HEK293T (cell line): Measurements from ENCODE around the gene RPRD1A.

Experiments
- CTCF ChIA-PET: fragments of 350-600 bp; formaldehyde crosslinking; extraction: SDS; loops from one replicate; lab custom pipeline; 2021; ENCODE audit warnings: antibody characterized with exemption, inconsistent platforms; lab: Yijun Ruan, JAX
- POLR2A ChIA-PET: fragments of 350-600 bp; formaldehyde crosslinking; extraction: SDS; loops from one replicate; lab custom pipeline; 2020; ENCODE audit warnings: antibody characterized with exemption, inconsistent platforms; lab: Yijun Ruan, JAX
- DNase-seq: peaks from one replicate; pipeline ENCODE4 v3.0.0; 2012; ENCODE audit warnings: mixed read lengths; ENCODE audit errors: extremely low spot score
- ARNT ChIP-seq: fragments of 450-650 bp; IDR thresholded peaks from 2 replicates; pipeline ENCODE4 v1.6.1; 2017; ENCODE audit warnings: mild to moderate bottlenecking
- BHLHE40 ChIP-seq: fragments of 450-650 bp; IDR thresholded peaks from 2 replicates; pipeline ENCODE4 v1.6.1; 2016; ENCODE audit warnings: mild to moderate bottlenecking, moderate library complexity, borderline replicate concordance
- CTBP1 ChIP-seq: fragments of 450-650 bp; IDR thresholded peaks from 2 replicates; pipeline ENCODE4 v1.6.1; 2016; ENCODE audit warnings: borderline replicate concordance
- ELF4 ChIP-seq: fragments of 450-650 bp; IDR thresholded peaks from 2 replicates; pipeline ENCODE4 v1.6.1; 2017; ENCODE audit warnings: antibody characterized with exemption
- FOXA1 ChIP-seq: fragments of 450-650 bp; IDR thresholded peaks from 2 replicates; pipeline ENCODE4 v1.6.1; 2016; ENCODE audit warnings: mild to moderate bottlenecking
- FOXK2 ChIP-seq: fragments of 450-650 bp; IDR thresholded peaks from 2 replicates; pipeline ENCODE4 v1.6.1; 2016; ENCODE audit warnings: mild to moderate bottlenecking
- FOXM1 ChIP-seq: fragments of 450-650 bp; IDR thresholded peaks from 2 replicates; pipeline ENCODE4 v1.6.1; 2017; ENCODE audit warnings: mild to moderate bottlenecking, borderline replicate concordance
- HDGF ChIP-seq: fragments of 450-650 bp; IDR thresholded peaks from 2 replicates; pipeline ENCODE4 v1.6.1; 2017; ENCODE audit warnings: antibody characterized with exemption, borderline replicate concordance
- L3MBTL2 ChIP-seq: fragments of 450-650 bp; conservative IDR thresholded peaks from 2 replicates; pipeline ENCODE4 v1.6.1; 2016; ENCODE audit warnings: mild to moderate bottlenecking
- LEF1 ChIP-seq: fragments of 450-650 bp; IDR thresholded peaks from 2 replicates; pipeline ENCODE4 v1.6.1; 2017; ENCODE audit warnings: mild to moderate bottlenecking, borderline replicate concordance
- NFRKB ChIP-seq: fragments of 450-650 bp; IDR thresholded peaks from 2 replicates; pipeline ENCODE4 v1.6.1; 2016; ENCODE audit warnings: mild to moderate bottlenecking, moderate library complexity
- SP1 ChIP-seq: fragments of 450-650 bp; IDR thresholded peaks from 2 replicates; pipeline ENCODE4 v1.6.1; 2017
- SUZ12 ChIP-seq: fragments of 450-650 bp; IDR thresholded peaks from 2 replicates; pipeline ENCODE4 v1.6.1; 2016; ENCODE audit warnings: mild to moderate bottlenecking
- TARDBP ChIP-seq: fragments of 450-650 bp; IDR thresholded peaks from 2 replicates; pipeline ENCODE4 v1.6.1; 2016
- ZNF384 ChIP-seq: fragments of 450-650 bp; IDR thresholded peaks from 2 replicates; pipeline ENCODE4 v1.6.1; 2016
- TF ChIP-seq, protein P1 (sequence below): fragments of 450-650 bp; IDR thresholded peaks from 2 replicates; pipeline ENCODE4 v1.6.1; 2016

RPRD1A gene

DNA sequence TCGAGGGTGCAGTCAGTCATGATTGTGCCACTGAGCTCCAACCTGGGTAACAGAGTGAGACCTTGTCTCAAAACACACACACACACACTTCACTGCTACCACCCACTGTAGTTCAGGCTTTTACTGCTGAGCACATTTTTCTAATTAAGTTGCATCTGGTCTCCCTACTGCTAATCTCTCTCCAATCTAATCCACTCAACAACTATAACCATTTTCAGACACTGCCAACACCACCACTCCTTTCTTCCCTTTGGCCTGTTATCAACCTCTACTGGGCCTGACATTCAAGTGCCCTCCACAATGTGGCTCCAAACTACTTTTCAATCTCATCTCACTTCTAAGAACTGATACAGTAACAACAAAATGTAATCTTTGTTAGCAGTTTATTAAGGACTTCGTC lies 50.1 kb downstream of the RPRD1A start:
- no peak for TF ChIP-seq ARNT
- TF ChIP-seq L3MBTL2, result no peak
- no peak for TF ChIP-seq LEF1
- TF ChIP-seq CTBP1, result no peak
- no peak for TF ChIP-seq FOXM1
- CTCF ChIA-PET, result interaction anchor here (0.7 to 3.1 kb wide), 13 partner anchors 8 to 268 kb away, joined by 3 to 13 read pairs (median 4); no protein-coding TSS in a partner anchor
- no peak for DNase-seq
- POLR2A ChIA-PET, result interaction anchor here (0.6 to 1.0 kb wide), 3 partner anchors 45 to 112 kb away, joined by 3 to 5 read pairs (median 3); partner anchors contain the start of genes ELP2, RMP24, RPRD1A and SLC39A6

DNA sequence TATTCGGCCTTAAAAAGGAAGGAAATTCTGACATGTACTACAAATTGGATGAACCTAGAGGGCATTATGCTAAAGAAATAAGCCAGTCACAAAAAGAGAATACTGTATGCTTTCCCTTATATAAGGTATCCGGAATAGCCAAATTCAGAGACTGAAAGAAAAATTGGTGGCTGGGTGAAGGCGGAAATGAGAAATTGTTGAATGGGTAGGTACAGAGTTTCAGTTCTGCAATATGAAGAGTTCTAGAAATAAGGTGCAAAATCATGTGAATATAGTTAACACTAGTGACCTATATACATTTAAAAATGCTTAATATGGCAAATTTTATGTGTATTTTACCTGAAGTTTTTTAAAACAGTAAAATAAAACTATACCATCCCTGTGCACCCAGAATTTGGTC lies 51.7 kb downstream of the RPRD1A start:
- ChIA-PET POLR2A (no interaction called here), CTCF (no interaction called here)
- no peak for TF ChIP-seq ARNT
- TF ChIP-seq FOXK2, result no peak
- TF ChIP-seq SUZ12, result no peak
- TF ChIP-seq, protein P1, sequence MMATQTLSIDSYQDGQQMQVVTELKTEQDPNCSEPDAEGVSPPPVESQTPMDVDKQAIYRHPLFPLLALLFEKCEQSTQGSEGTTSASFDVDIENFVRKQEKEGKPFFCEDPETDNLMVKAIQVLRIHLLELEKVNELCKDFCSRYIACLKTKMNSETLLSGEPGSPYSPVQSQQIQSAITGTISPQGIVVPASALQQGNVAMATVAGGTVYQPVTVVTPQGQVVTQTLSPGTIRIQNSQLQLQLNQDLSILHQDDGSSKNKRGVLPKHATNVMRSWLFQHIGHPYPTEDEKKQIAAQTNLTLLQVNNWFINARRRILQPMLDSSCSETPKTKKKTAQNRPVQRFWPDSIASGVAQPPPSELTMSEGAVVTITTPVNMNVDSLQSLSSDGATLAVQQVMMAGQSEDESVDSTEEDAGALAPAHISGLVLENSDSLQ, result no peak
- no peak for TF ChIP-seq ELF4
- DNase-seq, result no peak

DNA sequence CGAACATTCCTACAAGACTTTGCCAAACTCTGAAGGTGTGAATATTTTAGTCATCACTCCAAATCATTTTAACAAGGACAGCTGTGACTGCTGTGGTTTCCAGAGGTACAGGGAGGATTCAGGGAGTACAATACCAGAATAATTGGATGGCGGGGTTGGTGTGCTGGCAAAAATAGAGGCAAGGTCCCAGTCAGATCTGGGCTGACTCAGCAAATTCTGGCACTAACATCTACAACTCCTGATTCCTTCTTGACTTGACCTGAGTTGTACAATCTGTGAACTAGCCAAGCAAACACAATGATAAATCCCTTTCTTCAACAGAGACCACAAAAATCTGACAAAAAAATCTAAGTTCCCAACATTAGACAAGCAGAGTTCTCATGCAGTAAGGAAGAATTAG lies 54.5 kb downstream of the RPRD1A start:
- POLR2A ChIA-PET, result no interaction called here
- DNase-seq, result no peak
- CTCF ChIA-PET, result interaction anchor here (0.6 kb wide), 1 partner anchor 272 kb away, joined by 3 read pairs; no protein-coding TSS in a partner anchor
- no peak for TF ChIP-seq ARNT
- TF ChIP-seq TARDBP, result no peak
- no peak for TF ChIP-seq ELF4
- TF ChIP-seq SP1, result no peak

DNA sequence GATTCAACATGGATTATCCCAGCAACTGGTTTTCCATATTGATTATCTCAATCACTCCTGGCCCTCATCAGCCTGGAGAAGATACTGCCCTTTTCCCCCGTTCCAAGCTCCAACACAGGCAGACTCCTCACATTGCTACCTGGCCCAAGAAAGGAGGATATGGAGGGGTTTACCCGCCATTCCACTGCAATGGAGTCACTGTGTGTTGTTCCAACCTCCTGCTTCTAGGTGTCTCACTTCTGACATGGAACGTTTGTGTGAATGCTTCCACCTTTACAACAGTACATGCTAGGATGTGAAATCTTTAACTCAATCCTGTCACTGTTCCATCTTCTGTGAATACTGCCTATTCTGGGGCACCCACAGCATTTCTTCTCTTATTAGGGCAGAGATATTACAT lies 58.1 kb downstream of the RPRD1A start:
- CTCF ChIA-PET, result interaction anchor here (1.2 kb wide), 1 partner anchor 8 kb away, joined by 6 read pairs; no protein-coding TSS in a partner anchor
- POLR2A ChIA-PET, result no interaction called here
- TF ChIP-seq ZNF384 (no peak), ELF4 (no peak), FOXM1 (no peak), HDGF (no peak), LEF1 (no peak), BHLHE40 (no peak), NFRKB (no peak), FOXA1 (no peak), ARNT (no peak), TARDBP (no peak), FOXK2 (no peak), L3MBTL2 (no peak), CTBP1 (no peak), SP1 (no peak), SUZ12 (no peak)
- TF ChIP-seq, protein P1, result no peak
- DNase-seq, result no peak

DNA sequence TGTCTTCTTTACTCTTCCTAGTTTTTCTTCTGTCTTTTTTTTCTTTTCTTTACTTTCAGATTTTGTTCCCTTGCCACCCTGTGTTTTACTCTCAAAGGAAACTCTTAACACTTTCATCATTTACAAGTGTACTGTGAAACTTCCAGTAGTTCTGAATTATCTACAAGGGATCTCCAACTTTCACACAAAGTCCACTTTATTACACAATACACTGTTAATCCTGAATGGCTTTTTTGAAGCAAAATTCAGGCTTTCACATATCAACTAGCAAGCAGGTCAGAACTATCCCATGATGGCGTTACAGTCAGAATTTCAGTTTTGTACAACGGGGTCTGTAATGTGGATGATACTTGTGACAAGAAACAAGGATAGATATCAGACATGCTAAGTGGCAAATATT lies 60.4 kb downstream of the RPRD1A start:
- TF ChIP-seq HDGF (no peak), FOXM1 (no peak), BHLHE40 (no peak)
- CTCF ChIA-PET, result no interaction called here
- no peak for DNase-seq
- POLR2A ChIA-PET, result interaction anchor here (1.4 kb wide), 1 partner anchor 35 kb away, joined by 4 read pairs; the partner anchor contains the start of gene RMP24

DNA sequence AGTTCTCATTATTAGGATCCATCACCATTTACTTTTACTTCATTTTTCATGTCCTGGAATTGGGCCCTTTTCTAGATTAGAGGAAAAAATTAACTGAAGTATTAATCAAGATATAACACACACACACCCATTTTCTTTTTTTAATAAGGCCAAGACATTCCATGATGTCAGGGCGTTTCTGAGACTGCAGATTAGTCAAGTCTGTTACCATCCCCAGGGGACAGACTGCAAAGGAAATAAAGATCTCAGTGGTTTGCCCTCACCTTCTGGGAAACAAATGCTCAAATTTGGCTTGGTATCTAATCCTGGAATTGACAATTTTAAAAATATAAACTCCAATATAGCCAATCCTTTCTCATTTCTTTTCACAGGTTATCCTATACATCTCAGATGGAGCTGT lies 67.4 kb downstream of the RPRD1A start:
- TF ChIP-seq FOXM1, result no peak
- no peak for TF ChIP-seq SUZ12
- no peak for TF ChIP-seq CTBP1
- no peak for TF ChIP-seq ELF4
- TF ChIP-seq NFRKB, result no peak
- no peak for TF ChIP-seq FOXK2
- TF ChIP-seq BHLHE40, result no peak
- TF ChIP-seq HDGF, result no peak
- no peak for TF ChIP-seq LEF1
- no peak for TF ChIP-seq ARNT
- TF ChIP-seq SP1, result no peak
- TF ChIP-seq FOXA1, result no peak
- TF ChIP-seq L3MBTL2, result no peak
- DNase-seq, result no peak
- ChIA-PET CTCF (no interaction called here), POLR2A (no interaction called here)

DNA sequence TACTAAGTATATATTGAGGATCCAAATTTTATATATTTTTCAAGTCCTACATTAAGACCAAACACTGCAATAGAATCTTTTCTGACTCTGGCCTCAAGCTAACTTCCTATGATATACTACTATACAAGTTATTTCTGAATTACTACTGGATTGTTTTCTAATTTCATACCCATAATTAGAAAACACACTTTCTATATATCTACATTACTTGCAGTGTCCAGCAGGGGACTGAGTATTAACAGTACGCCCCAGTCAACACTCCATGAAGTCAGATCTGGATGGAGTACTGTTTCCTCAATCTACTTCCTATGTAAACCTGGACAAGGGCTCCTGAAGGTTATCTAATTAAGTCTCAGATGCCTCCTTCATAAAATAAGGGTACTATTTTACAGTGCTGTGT lies 68.4 kb downstream of the RPRD1A start:
- ChIA-PET CTCF (interaction anchor here (1.2 kb wide), 1 partner anchor 19 kb away, joined by 3 read pairs; no protein-coding TSS in a partner anchor), POLR2A (interaction anchor here (1.4 kb wide), 1 partner anchor 27 kb away, joined by 3 read pairs; the partner anchor contains the start of gene RMP24)
- TF ChIP-seq CTBP1 (no peak), LEF1 (no peak), ZNF384 (no peak), NFRKB (no peak), SUZ12 (no peak), SP1 (no peak), L3MBTL2 (no peak), BHLHE40 (no peak), TARDBP (no peak), FOXA1 (no peak), ELF4 (no peak), ARNT (no peak)
- DNase-seq, result peak; percentile 59
